Upper lobe of left lung (tissue), 6 donors: Measurements from ENCODE around the gene SLCO6A1. TPM values are rescaled to one million over a fixed set of nuclear protein-coding genes. Genes with fewer than 3 reads are reported as not detected.

Experiments used
- ATAC-seq, 2 donors: fragments of 200-7000 bp; cut with Tn5 transposase; one replicate each; pipeline ENCODE4 v1.9.1; 2022; ENCODE audit warnings: mild to moderate bottlenecking in 2 of 2, moderate library complexity in 2 of 2; ENCODE audit not compliant: low FRiP score in 2 of 2
- DNase-seq, 2 donors: peaks; one replicate each; pipeline ENCODE4 v3.0.0-alpha.2; 2019 to 2020
- H3K27ac ChIP-seq, 4 donors: fragments of 200-600 bp; sonication (generic); one replicate each; pipeline ENCODE4 v1.5.1; 2016 to 2019
- H3K27me3 ChIP-seq, 4 donors: fragments of 200-600 bp; sonication (generic); one replicate each; pipeline ENCODE4 v1.5.1; 2017 to 2019
- H3K36me3 ChIP-seq, 4 donors: fragments of 200-600 bp; sonication (generic); one replicate each; pipeline ENCODE4 v1.5.1; 2016 to 2019
- H3K4me1 ChIP-seq, 4 donors: fragments of 200-600 bp; sonication (generic); one replicate each; pipeline ENCODE4 v1.5.1; 2018 to 2019
- H3K4me3 ChIP-seq, 4 donors: fragments of 200-600 bp; sonication (generic); one replicate each; pipeline ENCODE4 v1.5.1; 2017 to 2019; ENCODE audit warnings: mild to moderate bottlenecking in 2 of 4, moderate library complexity in 1 of 4
- H3K9me3 ChIP-seq, 4 donors: fragments of 200-600 bp; sonication (generic); one replicate each; pipeline ENCODE4 v1.5.1; 2018 to 2019
- EP300 ChIP-seq, 4 donors: sonication (generic); formaldehyde crosslinking; IDR thresholded peaks; one replicate each; pipeline ENCODE4 v1.5.1; 2017; ENCODE audit warnings: antibody characterized with exemption in 4 of 4, control low read depth in 2 of 4
- POLR2A ChIP-seq, 4 donors: fragments of 450-650 bp; IDR thresholded peaks; one replicate each; pipeline ENCODE4 v1.5.1; 2016 to 2017; ENCODE audit warnings: antibody characterized with exemption in 4 of 4, mild to moderate bottlenecking in 2 of 4
- POLR2AphosphoS5 ChIP-seq, 2 donors: sonication (generic); formaldehyde crosslinking; IDR thresholded peaks; one replicate each; pipeline ENCODE4 v1.5.1; 2017; ENCODE audit warnings: antibody characterized with exemption in 2 of 2
- WGBS, 2 donors: methylation state at CpG; one replicate each; pipeline ENCODE4 v1.1.5; 2017 to 2018; 5-methylcytosine and 5-hydroxymethylcytosine counted together
- total RNA-seq, 6 donors: library from RNA; depleted of rRNA in 4 of 6; stranded (reverse); fragments of >200 nt in 4 of 6; gene quantifications; one replicate each; pipeline versions ENCODE4 v1.1.0 to v1.2.1, GENCODE V29; 2016 to 2021
- TF ChIP-seq, protein P1 (sequence below), 6 experiments: fragments of 450-650 bp in 4 of 6; fragments of 200-600 bp in 2 of 6; sonication (generic) in 2 of 6; IDR thresholded peaks; one replicate each; pipeline ENCODE4 v1.5.1; 2016 to 2019; ENCODE audit warnings: antibody characterized with exemption in 6 of 6
- donor health status: DM: no; HTN: no; CAD: no; lungs with moderate emphysema.
- donor health status: DM: no; HTN: yes; CAD: no; lungs with severe emphysema.

Gene SLCO6A1
- total RNA-seq, 6 donors from 2014 or later, result not detected

DNA sequence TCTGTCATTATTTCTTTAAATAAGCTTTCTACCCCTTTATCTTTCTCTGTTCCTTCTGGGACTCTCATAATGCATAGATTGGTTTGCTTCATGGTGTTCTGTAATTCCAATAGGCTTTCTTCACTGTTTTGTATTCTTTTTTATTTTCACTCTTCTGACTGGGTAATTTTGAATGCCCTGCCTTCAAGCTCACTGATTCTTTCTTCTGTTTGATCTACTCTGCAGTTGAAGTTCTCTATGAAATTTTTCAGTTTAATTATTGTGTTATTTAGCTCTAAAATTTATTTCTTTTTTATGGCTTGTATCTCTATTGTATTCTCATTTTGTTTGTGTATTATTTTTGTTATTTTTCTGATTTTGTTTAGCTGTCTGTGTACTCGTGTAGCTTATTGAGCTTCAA is 113.4 kb downstream of the SLCO6A1 start:
- no peak overlapping the region for H3K4me3 ChIP-seq
- no peaks in the 10 kb centered on the region for H3K4me1 ChIP-seq
- TF ChIP-seq POLR2AphosphoS5 (IDR thresholded peaks at IDR 0.05) (no peak), EP300 (IDR thresholded peaks at IDR 0.05) (no peak), POLR2A (IDR thresholded peaks at IDR 0.05) (no peak)
- TF ChIP-seq, protein P1, sequence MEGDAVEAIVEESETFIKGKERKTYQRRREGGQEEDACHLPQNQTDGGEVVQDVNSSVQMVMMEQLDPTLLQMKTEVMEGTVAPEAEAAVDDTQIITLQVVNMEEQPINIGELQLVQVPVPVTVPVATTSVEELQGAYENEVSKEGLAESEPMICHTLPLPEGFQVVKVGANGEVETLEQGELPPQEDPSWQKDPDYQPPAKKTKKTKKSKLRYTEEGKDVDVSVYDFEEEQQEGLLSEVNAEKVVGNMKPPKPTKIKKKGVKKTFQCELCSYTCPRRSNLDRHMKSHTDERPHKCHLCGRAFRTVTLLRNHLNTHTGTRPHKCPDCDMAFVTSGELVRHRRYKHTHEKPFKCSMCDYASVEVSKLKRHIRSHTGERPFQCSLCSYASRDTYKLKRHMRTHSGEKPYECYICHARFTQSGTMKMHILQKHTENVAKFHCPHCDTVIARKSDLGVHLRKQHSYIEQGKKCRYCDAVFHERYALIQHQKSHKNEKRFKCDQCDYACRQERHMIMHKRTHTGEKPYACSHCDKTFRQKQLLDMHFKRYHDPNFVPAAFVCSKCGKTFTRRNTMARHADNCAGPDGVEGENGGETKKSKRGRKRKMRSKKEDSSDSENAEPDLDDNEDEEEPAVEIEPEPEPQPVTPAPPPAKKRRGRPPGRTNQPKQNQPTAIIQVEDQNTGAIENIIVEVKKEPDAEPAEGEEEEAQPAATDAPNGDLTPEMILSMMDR (IDR thresholded peaks at IDR 0.05), result no peak
- ATAC-seq, result no peak
- 85 to 91% methylated on average over 1 of the region's 1 CpG for WGBS, 2 donors
- DNase-seq, result no peak
- no peaks in the 10 kb centered on the region for H3K36me3 ChIP-seq
- peaks cover 0 to 2% (median 0%) of the 10 kb centered on the region in 4 donors for H3K9me3 ChIP-seq
- H3K27me3 ChIP-seq, result no peaks in the 10 kb centered on the region
- H3K27ac ChIP-seq, result no peak overlapping the region

DNA sequence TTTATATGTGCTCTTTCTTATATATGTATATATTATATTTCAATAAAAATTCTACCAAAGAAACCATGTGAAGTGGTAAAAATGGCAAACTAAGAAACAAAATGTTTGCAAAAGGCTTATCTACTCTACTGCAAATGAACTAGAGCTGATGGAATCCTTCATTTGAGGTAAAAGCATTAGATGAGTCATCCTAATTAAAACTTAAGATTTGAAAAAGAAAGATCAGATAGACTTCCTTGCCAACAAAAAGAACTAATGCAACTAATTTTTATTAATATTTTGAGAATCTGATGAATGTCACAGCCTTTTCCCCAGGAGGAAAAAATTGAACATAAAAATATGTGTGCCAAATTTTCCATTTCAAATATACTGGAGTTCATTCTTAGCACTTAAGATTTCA is 118.6 kb downstream of the SLCO6A1 start:
- Histone ChIP-seq H3K36me3 (no peaks in the 10 kb centered on the region), H3K27ac (no peak overlapping the region), H3K4me3 (no peak overlapping the region), H3K4me1 (no peaks in the 10 kb centered on the region), H3K9me3 (peaks cover 0 to under 1% (median 0%) of the 10 kb centered on the region in 4 donors), H3K27me3 (no peaks in the 10 kb centered on the region)
- ATAC-seq (no peak), DNase-seq (no peak)
- TF ChIP-seq POLR2A (IDR thresholded peaks at IDR 0.05) (no peak), EP300 (IDR thresholded peaks at IDR 0.05) (no peak), POLR2AphosphoS5 (IDR thresholded peaks at IDR 0.05) (no peak)
- TF ChIP-seq, protein P1 (IDR thresholded peaks at IDR 0.05), result no peak

DNA sequence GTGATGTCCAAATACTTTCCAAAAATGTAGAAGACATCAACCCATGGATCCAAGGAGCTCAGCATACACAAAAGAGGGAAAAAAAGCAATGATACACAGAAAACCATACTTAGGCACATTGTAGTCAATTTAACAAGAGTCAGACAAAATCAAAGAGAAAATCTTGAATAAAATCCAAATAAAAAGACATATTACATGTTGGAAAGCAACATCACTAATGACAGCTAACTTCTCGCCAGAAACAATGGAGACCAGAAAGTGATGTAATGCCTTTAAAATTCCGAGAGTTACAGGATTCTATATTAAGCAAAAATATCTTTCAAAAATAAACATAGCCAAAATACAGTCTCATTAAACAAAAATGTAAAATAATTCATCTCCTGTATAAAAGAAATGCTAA is 122.9 kb downstream of the SLCO6A1 start:
- Histone ChIP-seq H3K4me3 (no peak overlapping the region), H3K9me3 (no peaks in the 10 kb centered on the region), H3K27ac (no peak overlapping the region), H3K27me3 (no peaks in the 10 kb centered on the region), H3K36me3 (no peaks in the 10 kb centered on the region), H3K4me1 (no peaks in the 10 kb centered on the region)
- ATAC-seq (no peak), DNase-seq (no peak)
- 65 to 67% methylated on average over 2 of the region's 2 CpGs for WGBS, 2 donors
- TF ChIP-seq POLR2AphosphoS5 (IDR thresholded peaks at IDR 0.05) (no peak), EP300 (IDR thresholded peaks at IDR 0.05) (no peak), POLR2A (IDR thresholded peaks at IDR 0.05) (no peak)
- TF ChIP-seq, protein P1 (IDR thresholded peaks at IDR 0.05), result no peak

DNA sequence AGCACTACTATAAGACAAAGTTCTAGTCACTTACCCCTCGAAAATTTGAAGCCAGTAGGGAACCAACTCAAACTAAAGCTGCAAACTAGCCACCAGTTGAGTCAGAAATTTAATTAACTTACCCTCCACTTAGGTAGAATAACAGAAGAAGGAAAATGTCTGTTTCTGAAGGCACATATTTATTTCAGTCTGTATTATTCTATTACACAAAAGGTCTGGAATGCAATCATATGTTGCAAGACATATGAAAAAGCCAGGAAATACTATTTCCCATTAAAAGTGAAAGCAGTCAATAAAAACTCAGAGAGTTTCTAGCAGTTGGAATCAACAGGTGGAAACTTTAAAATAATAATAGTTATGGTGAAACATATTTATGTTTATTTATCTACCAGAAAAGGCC is 123.5 kb downstream of the SLCO6A1 start:
- Histone ChIP-seq H3K4me1 (no peaks in the 10 kb centered on the region), H3K36me3 (no peaks in the 10 kb centered on the region), H3K4me3 (no peak overlapping the region), H3K27ac (no peak overlapping the region), H3K27me3 (no peaks in the 10 kb centered on the region), H3K9me3 (no peaks in the 10 kb centered on the region)
- TF ChIP-seq, protein P1 (IDR thresholded peaks at IDR 0.05), result no peak
- TF ChIP-seq POLR2A (IDR thresholded peaks at IDR 0.05), result no peak
- DNase-seq, result no peak
- 31 to 42% methylated on average over 1 of the region's 1 CpG for WGBS, 2 donors
- no peak for ATAC-seq

DNA sequence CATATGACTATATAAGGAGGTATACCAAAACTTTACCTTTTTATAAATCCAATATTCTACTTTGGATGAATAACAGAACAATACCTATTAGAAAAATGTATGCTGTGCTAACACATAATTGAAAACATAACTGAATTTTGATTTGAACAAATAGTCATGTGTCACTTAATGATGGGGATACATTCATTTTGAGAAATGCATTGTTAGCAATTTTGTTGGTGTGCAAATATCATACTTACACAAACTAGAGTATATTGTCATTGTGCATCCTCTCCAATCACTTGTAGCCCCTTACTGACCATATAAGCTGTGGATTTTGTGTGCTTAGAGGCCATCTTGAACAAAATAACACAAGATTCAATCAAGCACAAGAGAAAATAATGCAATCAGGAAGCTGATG is 130.4 kb downstream of the SLCO6A1 start:
- TF ChIP-seq, protein P1 (IDR thresholded peaks at IDR 0.05), result no peak
- no peak for TF ChIP-seq POLR2AphosphoS5 (IDR thresholded peaks at IDR 0.05)
- TF ChIP-seq POLR2A (IDR thresholded peaks at IDR 0.05), result no peak
- TF ChIP-seq EP300 (IDR thresholded peaks at IDR 0.05), result no peak

More for the DNA sequence above, 130.4 kb downstream of the SLCO6A1 start:
- ATAC-seq (no peak), DNase-seq (no peak)
- no peak overlapping the region for H3K27ac ChIP-seq
- no peak overlapping the region for H3K4me3 ChIP-seq
- no peaks in the 10 kb centered on the region for H3K4me1 ChIP-seq
- no peaks in the 10 kb centered on the region for H3K9me3 ChIP-seq
- H3K36me3 ChIP-seq, result no peaks in the 10 kb centered on the region
- H3K27me3 ChIP-seq, result no peaks in the 10 kb centered on the region
